22Rv1 (cell line): ENCODE measurements around the gene COX7A2.

ENCODE experiments used
- H3K27ac ChIP-seq: fragments of 450-650 bp; 2 replicates; pipeline ENCODE4 v1.5.1; 2017
- CTCF ChIP-seq: fragments of 450-650 bp; IDR thresholded peaks from 2 replicates; pipeline ENCODE4 v1.5.1; 2017; ENCODE audit warnings: mild to moderate bottlenecking
- ZFX ChIP-seq: fragments of 450-650 bp; IDR thresholded peaks from 2 replicates; pipeline ENCODE4 v1.6.1; 2017; ENCODE audit warnings: antibody characterized with exemption, borderline replicate concordance

COX7A2 gene

DNA sequence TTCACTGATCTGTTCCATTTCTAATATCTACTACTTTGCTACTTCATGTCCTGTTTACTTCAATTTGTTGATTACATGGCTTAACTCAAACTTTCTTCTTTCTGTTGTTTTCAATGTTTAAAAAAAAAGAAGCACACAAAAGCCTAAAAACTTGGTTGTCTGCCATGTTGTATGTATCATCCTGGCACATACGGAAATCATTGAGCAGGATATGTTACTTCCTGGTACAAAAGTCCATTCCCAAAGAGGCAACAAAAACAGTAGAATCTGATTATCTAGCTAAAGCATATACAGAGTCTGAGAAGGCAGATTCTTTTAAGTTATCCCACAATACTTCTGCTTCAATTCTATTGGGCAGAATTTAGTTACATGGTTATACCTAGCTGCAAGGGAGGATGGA lies 23.2 kb downstream of the COX7A2 start:
- TF ChIP-seq ZFX (no peak), CTCF (no peak)
- H3K27ac ChIP-seq: no peak overlapping the region

- H3K27ac ChIP-seq: no peak overlapping the region
- TF ChIP-seq ZFX (no peak), CTCF (no peak)
These were observed 24.3 kb downstream of the COX7A2 start for GRCh38 chr6:75219263-75219662.

- TF ChIP-seq CTCF: no peak
- TF ChIP-seq ZFX: no peak
- H3K27ac ChIP-seq: no peak overlapping the region
These were observed 26.4 kb downstream of the COX7A2 start for GRCh38 chr6:75217193-75217592.

DNA sequence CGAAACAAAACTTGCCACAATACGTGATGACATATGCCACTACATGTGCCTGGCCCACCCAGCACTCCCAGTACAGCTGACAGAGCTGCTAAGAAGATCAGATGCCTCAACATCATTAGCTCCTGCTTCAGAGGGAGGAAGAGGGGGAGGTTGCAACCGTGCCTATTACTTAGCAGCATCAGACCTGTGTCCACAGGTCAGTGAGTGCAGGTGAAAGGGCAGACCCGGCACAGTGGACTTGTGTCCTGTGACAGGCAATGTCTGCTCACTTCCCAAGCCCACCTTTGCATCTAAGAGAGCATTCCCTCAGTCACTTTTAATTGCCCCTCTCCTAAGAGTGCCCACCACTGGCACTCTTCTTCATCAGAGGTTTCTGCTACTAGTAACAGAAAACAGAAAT lies 28.3 kb downstream of the COX7A2 start:
- TF ChIP-seq CTCF: no peak
- no peak for TF ChIP-seq ZFX
- H3K27ac ChIP-seq: no peak overlapping the region

DNA sequence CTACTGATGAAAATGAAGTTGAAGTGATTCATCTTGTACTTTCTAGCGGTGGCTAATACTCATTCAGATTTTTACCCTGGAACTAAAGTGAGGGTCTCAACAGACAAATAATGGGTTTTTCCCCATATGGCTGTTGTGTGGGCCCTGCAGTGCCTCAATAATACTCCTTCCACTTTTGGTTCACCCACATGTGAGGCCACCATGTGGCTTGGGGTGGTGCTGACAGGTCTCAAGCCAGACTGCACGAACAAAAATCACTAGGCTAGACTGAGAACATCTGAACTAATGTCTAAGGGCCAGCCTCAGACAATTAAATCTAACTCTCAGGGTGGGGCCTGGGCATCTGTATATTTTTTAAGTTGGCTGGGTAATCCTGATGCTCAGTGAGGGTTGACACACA lies 29.9 kb downstream of the COX7A2 start:
- TF ChIP-seq ZFX: no peak
- no peak for TF ChIP-seq CTCF
- no peak overlapping the region for H3K27ac ChIP-seq

DNA sequence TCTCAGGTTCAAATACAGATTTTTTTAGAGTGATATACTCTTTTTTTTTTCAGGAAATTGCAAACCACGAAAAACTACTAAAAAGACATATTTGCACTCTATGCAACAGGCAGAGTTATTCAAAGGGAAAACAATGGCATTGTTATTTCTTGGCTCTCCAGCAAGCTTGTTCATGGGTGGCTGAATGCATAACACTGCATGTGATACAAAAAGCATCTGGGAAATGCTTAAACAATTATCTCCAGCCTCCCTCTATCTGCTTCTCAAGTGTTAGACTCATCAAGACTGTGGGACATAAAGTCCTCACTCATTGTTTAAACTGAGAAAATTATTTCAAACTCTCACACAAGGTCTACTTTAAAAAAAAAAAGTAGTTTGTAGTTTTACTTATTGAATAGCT lies 30.5 kb downstream of the COX7A2 start:
- TF ChIP-seq CTCF (no peak), ZFX (no peak)
- no peak overlapping the region for H3K27ac ChIP-seq

DNA sequence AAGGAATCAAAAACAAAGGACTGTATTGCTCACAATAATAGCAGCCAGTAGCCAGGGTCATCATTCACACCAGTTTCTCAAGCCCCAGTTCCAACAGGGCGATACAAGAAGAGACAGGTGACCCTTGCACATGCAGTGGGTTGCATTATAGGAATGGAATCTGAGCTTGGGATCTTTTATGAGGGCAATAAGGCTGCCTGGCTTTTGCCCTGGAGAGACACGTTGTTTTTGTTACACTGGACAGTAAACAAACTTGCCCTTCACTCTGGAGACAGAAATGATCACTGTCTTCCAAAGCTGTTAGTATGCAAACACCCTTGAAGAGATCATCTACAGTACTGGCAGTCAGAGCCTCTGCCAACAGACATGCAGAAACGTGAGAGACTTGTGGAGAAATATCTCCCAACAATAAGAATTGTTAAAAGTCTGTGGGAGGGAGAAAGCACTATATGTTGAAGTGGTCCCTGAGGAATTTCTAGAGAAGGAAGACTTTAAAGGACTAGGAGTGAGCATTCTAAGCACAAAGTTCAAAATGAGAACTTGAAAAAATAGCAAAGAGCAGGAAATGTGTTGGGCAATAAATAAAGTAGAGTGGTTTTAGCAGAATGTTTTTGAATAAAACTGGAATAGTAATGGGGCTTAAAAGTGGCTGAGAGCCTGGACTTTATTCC lies 31.5 kb downstream of the COX7A2 start:
- no peak for TF ChIP-seq ZFX
- TF ChIP-seq CTCF: no peak
- H3K27ac ChIP-seq: no peak overlapping the region
